Measurements from ENCODE around the gene AQP1. TPM values are rescaled to one million over a fixed set of nuclear protein-coding genes. Genes with fewer than 3 reads are reported as not detected.

Gene AQP1
- total and polyA plus RNA-seq, 10 of the 15 experiments (the other 5 are each of a cell fraction or from before 2014, with no cell fraction given): 0.03 to 0.64 TPM; not detected in 8

GRCh38 chr7:30924624-30925023 lies 13.0 kb downstream of the AQP1 start:
- CTCF ChIA-PET: interaction anchor here (1.4 kb wide), 1 partner anchor 14 kb away, joined by 7 read pairs; no protein-coding TSS in a partner anchor
- no TSS peak for BruUV-seq (replicated peaks)
- Histone ChIP-seq H3K27ac (ENCODE audit: control insufficient read depth, insufficient read depth) (no peak overlapping the region), H2AFZ (ENCODE audit: control insufficient read depth, low read depth, low read length) (no peak overlapping the region), H3K27me3 (replicated peaks in 1 of 2; ENCODE audit: control insufficient read depth in 2 of 2, insufficient read depth in 2 of 2, low read length in 1 of 2) (no peaks in the 10 kb centered on the region; a peak in 1 of 4 replicates), H3K9me3 (replicated peaks; ENCODE audit: control insufficient read depth, insufficient read depth, low read length) (no peaks in the 10 kb centered on the region; the same call in 2 of the 3 replicates), H3K79me2 (ENCODE audit: control insufficient read depth, insufficient read depth, low read length) (no peaks in the 10 kb centered on the region), H3K36me3 (ENCODE audit: control insufficient read depth in 2 of 2, insufficient read depth in 2 of 2, low read length in 1 of 2) (no peaks in the 10 kb centered on the region), H3K4me1 (ENCODE audit: control insufficient read depth, insufficient read depth, low read length) (no peaks in the 10 kb centered on the region), H4K20me1 (ENCODE audit: control insufficient read depth, insufficient read depth) (no peaks in the 10 kb centered on the region), H3K9ac (ENCODE audit: control insufficient read depth, insufficient read depth, low read length) (no peak overlapping the region), H3K4me2 (ENCODE audit: control insufficient read depth, insufficient read depth) (no peak overlapping the region), H3K4me3 (no peak overlapping the region)
- TF ChIP-seq CBX3 (IDR thresholded peaks at IDR 0.05; ENCODE audit: borderline replicate concordance, low read depth) (no peak), MLLT1 (IDR thresholded peaks at IDR 0.05) (no peak), ZBTB40 (IDR thresholded peaks at IDR 0.05; ENCODE audit: borderline replicate concordance) (no peak), BACH1 (IDR thresholded peaks at IDR 0.05; ENCODE audit: borderline replicate concordance) (no peak), IRF3 (IDR thresholded peaks at IDR 0.05) (no peak), PRDM15 (CRISPR knock-in tag; IDR thresholded peaks at IDR 0.05) (no peak), EED (IDR thresholded peaks at IDR 0.05; ENCODE audit: low read depth) (no peak), ETV6 (conservative IDR thresholded peaks at IDR 0.05 in 1 of 2, IDR thresholded peaks at IDR 0.05 in 1 of 2; ENCODE audit: borderline replicate concordance in 1 of 2, low read depth in 1 of 2) (no peak), CHD1 (IDR thresholded peaks at IDR 0.05; ENCODE audit: low read depth, low read length) (no peak), KLF5 (IDR thresholded peaks at IDR 0.05; ENCODE audit: partially characterized antibody) (no peak)
- intact Hi-C loops (cut with micrococcal nuclease; ENCODE audit: unreplicated experiment): no loop called here
- RAD21 ChIA-PET (ENCODE audit: unreplicated experiment): interaction anchor here (0.7 kb wide), 1 partner anchor 14 kb away, joined by 4 read pairs; no protein-coding TSS in a partner anchor
- no peak for FAIRE-seq
- in situ Hi-C loops (cut with MboI): no loop called here
- no peak for ATAC-seq
- POLR2A ChIA-PET: no interaction called here
- no peak for DNase-seq (ENCODE audit: low read depth, low spot score)
- SMC1A ChIA-PET (ENCODE audit: uncharacterized antibody, unreplicated experiment): interaction anchor here (0.9 kb wide), 1 partner anchor 11 kb away, joined by 3 read pairs; no protein-coding TSS in a partner anchor
